Stimulated activated CD4-positive, alpha-beta T cell treated with anti-CD3 and anti-CD28 coated beads, Interleukin-12 subunit alpha, Interleukin-12 subunit beta, amount 100 ng/mL, for 24 hours (primary cell): ENCODE measurements around the gene ARHGAP9.
"Not testable (repeated sequence)": the region's sequence is repeated elsewhere in the genome, so short reads cannot be mapped to it uniquely, and the experiment has no call there.

ENCODE experiments used
- DNase-seq, 2 experiments: peaks; one replicate each; pipeline ENCODE4 v3.0.0-alpha.2; 2020; ENCODE audit warnings: low read depth in 2 of 2

ARHGAP9 gene

DNA sequence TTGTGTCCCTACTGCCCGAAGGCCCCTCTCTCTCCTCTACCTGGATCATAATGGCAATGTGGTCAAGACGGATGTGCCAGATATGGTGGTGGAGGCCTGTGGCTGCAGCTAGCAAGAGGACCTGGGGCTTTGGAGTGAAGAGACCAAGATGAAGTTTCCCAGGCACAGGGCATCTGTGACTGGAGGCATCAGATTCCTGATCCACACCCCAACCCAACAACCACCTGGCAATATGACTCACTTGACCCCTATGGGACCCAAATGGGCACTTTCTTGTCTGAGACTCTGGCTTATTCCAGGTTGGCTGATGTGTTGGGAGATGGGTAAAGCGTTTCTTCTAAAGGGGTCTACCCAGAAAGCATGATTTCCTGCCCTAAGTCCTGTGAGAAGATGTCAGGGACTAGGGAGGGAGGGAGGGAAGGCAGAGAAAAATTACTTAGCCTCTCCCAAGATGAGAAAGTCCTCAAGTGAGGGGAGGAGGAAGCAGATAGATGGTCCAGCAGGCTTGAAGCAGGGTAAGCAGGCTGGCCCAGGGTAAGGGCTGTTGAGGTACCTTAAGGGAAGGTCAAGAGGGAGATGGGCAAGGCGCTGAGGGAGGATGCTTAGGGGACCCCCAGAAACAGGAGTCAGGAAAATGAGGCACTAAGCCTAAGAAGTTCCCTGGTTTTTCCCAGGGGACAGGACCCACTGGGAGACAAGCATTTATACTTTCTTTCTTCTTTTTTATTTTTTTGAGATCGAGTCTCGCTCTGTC, 22.8 kb downstream of the ARHGAP9 start:
- DNase-seq: no peak

DNA sequence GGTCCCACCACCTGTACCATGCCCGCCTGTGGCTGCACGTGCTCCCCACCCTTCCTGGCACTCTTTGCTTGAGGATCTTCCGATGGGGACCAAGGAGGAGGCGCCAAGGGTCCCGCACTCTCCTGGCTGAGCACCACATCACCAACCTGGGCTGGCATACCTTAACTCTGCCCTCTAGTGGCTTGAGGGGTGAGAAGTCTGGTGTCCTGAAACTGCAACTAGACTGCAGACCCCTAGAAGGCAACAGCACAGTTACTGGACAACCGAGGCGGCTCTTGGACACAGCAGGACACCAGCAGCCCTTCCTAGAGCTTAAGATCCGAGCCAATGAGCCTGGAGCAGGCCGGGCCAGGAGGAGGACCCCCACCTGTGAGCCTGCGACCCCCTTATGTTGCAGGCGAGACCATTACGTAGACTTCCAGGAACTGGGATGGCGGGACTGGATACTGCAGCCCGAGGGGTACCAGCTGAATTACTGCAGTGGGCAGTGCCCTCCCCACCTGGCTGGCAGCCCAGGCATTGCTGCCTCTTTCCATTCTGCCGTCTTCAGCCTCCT, 23.4 kb downstream of the ARHGAP9 start:
- no peak for DNase-seq

- no peak for DNase-seq
Observed at GRCh38 chr12:57455374-57456144, 24.1 kb downstream of the ARHGAP9 start.

- no peak for DNase-seq
Observed at GRCh38 chr12:57454566-57455373, 24.9 kb downstream of the ARHGAP9 start, which contains the start of gene INHBE. TSS of gene INHBE (plus strand) at chr12:57455307. CDS start at chr12:57455537, 230 bp downstream.

- no peak for DNase-seq
Observed at GRCh38 chr12:57454213-57454565, 25.5 kb downstream of the ARHGAP9 start.

- peak in 1 of 2 experiments; percentile 54 for DNase-seq
Observed at GRCh38 chr12:57452937-57453509, 26.6 kb downstream of the ARHGAP9 start.

DNA sequence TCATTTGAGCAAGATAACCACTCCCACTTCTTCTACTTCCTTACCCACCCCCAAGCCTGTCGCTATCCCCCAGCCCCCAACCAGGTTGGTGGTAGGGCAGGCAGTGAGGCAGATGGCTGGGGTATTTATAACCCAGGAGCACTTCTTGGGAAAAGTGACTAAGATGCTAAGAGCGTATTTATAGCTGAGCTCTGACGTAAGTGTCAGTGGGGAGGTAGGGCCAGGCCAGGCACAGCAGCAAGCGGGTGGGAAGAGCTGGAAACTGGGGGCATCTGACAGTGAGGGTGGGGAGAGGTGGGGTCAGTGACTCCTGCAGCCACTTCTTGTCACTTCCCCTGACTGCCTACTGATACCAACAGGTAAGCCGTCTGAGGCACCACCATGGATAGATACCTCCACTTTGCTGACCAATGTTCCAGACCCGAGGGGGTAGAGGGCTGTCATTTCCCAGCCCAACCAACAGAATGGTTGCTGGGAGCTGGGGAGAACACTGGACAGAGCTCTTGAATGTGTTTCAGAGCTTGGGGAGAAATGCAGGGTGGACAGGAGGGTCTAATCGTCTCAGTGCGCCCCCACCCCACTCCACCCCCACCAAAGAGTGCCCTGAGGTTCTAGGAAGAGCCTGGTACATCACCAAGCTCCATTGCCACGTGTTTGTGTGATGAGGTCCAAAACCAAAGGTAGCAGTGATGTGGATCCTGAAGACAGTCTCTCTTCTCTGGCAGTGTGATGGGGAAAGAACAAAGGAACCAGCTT, 27.3 kb downstream of the ARHGAP9 start:
- DNase-seq: no peak

- DNase-seq: no peak
Observed at GRCh38 chr12:57451233-57451778, 28.4 kb downstream of the ARHGAP9 start.

- DNase-seq: no peak
Observed at GRCh38 chr12:57450057-57450456, 29.6 kb downstream of the ARHGAP9 start.

DNA sequence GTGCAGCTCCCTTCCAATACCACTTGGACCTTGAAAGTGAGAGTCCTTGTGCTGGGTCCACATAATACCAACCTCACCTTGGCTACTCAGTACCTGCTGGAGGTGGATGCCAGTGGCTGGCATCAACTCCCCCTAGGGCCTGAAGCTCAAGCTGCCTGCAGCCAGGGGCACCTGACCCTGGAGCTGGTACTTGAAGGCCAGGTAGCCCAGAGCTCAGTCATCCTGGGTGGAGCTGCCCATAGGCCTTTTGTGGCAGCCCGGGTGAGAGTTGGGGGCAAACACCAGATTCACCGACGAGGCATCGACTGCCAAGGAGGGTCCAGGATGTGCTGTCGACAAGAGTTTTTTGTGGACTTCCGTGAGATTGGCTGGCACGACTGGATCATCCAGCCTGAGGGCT, 30.3 kb downstream of the ARHGAP9 start:
- no peak for DNase-seq

DNA sequence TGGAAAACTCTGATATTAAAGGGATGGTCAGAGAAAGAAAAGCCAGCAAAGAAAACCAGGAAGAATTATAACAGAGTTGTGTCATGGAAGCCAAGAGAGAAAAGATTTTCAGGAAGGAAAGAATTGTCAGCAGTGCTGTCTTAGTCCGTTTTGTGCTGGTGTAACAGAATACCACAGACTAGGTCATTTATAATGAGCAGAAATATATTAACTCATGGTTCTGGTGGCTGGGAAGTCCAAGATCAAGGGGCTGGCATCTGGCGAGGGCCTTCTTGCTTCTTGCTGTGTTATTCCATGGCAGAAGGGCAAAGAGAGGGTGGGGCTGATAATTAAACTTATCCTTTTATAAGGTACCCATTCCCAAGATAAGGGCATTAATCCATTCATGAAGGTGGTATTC, 31.0 kb downstream of the ARHGAP9 start:
- no peak for DNase-seq

GRCh38 chr12:57446292-57446960, 33.2 kb downstream of the ARHGAP9 start:
- no peak for DNase-seq

GRCh38 chr12:57444744-57445143, 34.9 kb downstream of the ARHGAP9 start:
- no peak for DNase-seq

DNA sequence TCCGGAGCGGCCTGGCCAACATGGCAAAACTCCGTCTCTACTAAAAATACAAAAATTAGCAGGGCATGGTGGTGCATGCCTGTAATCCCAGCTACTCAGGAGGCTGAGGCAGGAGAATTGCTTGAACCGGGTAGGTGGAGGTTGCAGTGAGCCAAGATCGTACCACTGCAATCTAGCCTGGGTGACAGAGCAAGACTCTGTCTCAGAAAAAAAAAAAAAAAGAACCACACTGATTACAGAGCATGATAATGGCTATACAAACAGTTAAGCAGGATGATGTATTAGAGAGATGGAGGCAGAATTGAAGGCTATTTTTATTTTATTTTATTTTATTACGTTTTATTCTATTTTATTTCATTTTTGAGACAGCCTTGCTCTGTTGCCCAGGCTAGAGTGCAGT, 35.3 kb downstream of the ARHGAP9 start:
- not testable (repeated sequence) for DNase-seq

- no peak for DNase-seq
Observed at GRCh38 chr12:57441846-57442427, 37.7 kb downstream of the ARHGAP9 start.

- DNase-seq: not testable (repeated sequence)
Observed at GRCh38 chr12:57441393-57441792, 38.3 kb downstream of the ARHGAP9 start.

- no peak for DNase-seq
Observed at GRCh38 chr12:57439762-57440266, 39.9 kb downstream of the ARHGAP9 start.

- no peak for DNase-seq
Observed at GRCh38 chr12:57438400-57438799, 41.3 kb downstream of the ARHGAP9 start.

DNA sequence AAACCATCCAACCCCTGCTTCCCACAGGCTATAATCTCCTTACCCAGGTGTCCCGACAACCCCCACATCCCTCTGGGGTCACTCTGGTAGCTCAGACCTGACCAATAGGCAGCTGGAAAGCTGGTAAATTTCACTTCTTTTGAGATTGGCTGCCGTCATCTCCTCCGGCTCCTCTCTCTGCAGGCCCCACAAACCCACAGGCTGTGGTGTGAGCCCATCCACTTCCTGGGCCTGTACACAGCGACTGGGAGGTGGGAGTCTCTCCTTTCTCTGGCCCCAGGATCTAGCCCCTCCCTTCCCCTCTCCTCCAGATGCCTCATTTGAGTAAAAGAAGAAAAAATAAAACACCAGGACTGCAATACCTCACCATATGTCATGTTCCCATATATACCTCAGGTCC, 44.4 kb downstream of the ARHGAP9 start:
- no peak for DNase-seq
